Parathyroid adenoma (tissue), 2 donors: Measurements from ENCODE around the gene NPAS3.

Experiments
- H2AFZ ChIP-seq: fragments of 300-600 bp; sonication (generic); one replicate; pipeline ENCODE4 v1.7.0; 2017; ENCODE audit warnings: antibody characterized with exemption, mild to moderate bottlenecking
- H3K27ac ChIP-seq: fragments of 300-600 bp; sonication (generic); one replicate; pipeline ENCODE4 v1.7.0; 2017
- H3K27me3 ChIP-seq: fragments of 300-600 bp; sonication (generic); one replicate; pipeline ENCODE4 v1.7.0; 2017; ENCODE audit warnings: low read length; ENCODE audit not compliant: control insufficient read depth, insufficient read depth
- H3K36me3 ChIP-seq: fragments of 300-600 bp; sonication (generic); one replicate; pipeline ENCODE4 v1.7.0; 2017; ENCODE audit warnings: low read length; ENCODE audit not compliant: control insufficient read depth, insufficient read depth
- H3K4me1 ChIP-seq: fragments of 300-600 bp; sonication (generic); one replicate; pipeline ENCODE4 v1.7.0; 2017; ENCODE audit warnings: control low read depth
- H3K4me2 ChIP-seq: fragments of 300-600 bp; sonication (generic); one replicate; pipeline ENCODE4 v1.7.0; 2017; ENCODE audit warnings: low read length
- H3K4me3 ChIP-seq: fragments of 300-600 bp; sonication (generic); one replicate; pipeline ENCODE4 v1.7.0; 2017; ENCODE audit warnings: low read depth, low read length
- H3K79me2 ChIP-seq: fragments of 300-600 bp; sonication (generic); one replicate; pipeline ENCODE4 v1.7.0; 2017; ENCODE audit warnings: control low read depth
- H3K9ac ChIP-seq: fragments of 300-600 bp; sonication (generic); one replicate; pipeline ENCODE4 v1.7.0; 2017; ENCODE audit warnings: mild to moderate bottlenecking
- H3K9me3 ChIP-seq: fragments of 300-600 bp; sonication (generic); one replicate; pipeline ENCODE4 v1.7.0; 2017; ENCODE audit warnings: low read length; ENCODE audit not compliant: control insufficient read depth
- CTCF ChIP-seq: fragments of 300-600 bp; sonication (generic); IDR thresholded peaks from one replicate; pipeline ENCODE4 v1.7.0; 2017; ENCODE audit warnings: antibody characterized with exemption, mild to moderate bottlenecking
- donor health status: primary hyperparathyroidism.

Gene NPAS3

DNA sequence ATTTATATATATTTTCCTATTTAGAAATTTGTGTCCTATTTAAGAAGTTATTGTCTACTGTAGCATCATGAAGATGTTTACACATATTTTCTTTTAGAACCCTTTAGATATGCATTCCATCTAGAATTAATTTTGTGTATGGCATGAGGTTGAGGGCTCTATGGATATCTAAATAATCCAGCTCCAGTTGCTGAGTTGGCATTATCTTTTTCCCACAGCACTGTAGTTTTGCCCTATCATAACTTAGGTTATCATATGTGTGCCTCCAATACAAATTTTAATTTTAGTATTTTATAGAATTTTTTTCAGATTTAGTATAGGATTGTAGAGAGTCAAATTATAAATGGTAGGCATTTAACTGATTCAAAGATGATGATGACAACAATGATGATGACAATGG is 159.3 kb downstream of the NPAS3 start:
- H3K79me2 ChIP-seq: no peaks in the 10 kb centered on the region
- no peaks in the 10 kb centered on the region for H3K36me3 ChIP-seq
- H3K4me1 ChIP-seq: no peaks in the 10 kb centered on the region
- no peaks in the 10 kb centered on the region for H3K27me3 ChIP-seq
- no peak for TF ChIP-seq CTCF
- no peaks in the 10 kb centered on the region for H3K9me3 ChIP-seq
- no peak overlapping the region for H3K27ac ChIP-seq
- H3K4me3 ChIP-seq: no peak overlapping the region
- H3K9ac ChIP-seq: no peak overlapping the region
- no peak overlapping the region for H3K4me2 ChIP-seq
- no peak overlapping the region for H2AFZ ChIP-seq

DNA sequence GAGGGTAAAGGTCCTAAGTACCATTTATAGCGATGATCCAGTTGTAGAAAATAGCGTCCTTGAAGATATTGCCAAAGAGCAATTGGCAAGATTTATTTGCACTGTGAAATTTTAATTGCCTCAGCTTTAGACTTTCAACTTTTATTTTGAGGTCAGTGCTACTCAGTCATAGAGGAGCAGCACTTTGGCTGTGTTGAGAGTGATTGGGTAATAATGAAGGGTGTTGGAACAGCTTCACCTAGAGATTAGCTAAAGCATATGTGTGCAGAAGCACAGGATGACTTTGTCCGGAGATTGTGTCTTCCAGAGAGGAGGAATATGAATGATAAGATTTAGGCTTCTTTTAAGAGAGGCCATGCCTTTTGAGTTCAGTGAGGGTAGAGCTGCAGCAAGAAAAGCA is 164.8 kb downstream of the NPAS3 start:
- no peaks in the 10 kb centered on the region for H3K27me3 ChIP-seq
- no peaks in the 10 kb centered on the region for H3K36me3 ChIP-seq
- no peak overlapping the region for H3K4me2 ChIP-seq
- no peaks in the 10 kb centered on the region for H3K79me2 ChIP-seq
- no peak overlapping the region for H3K27ac ChIP-seq
- no peak overlapping the region for H3K4me3 ChIP-seq
- no peak overlapping the region for H3K9ac ChIP-seq
- no peaks in the 10 kb centered on the region for H3K9me3 ChIP-seq
- H3K4me1 ChIP-seq: no peaks in the 10 kb centered on the region
- no peak overlapping the region for H2AFZ ChIP-seq
- TF ChIP-seq CTCF: no peak

DNA sequence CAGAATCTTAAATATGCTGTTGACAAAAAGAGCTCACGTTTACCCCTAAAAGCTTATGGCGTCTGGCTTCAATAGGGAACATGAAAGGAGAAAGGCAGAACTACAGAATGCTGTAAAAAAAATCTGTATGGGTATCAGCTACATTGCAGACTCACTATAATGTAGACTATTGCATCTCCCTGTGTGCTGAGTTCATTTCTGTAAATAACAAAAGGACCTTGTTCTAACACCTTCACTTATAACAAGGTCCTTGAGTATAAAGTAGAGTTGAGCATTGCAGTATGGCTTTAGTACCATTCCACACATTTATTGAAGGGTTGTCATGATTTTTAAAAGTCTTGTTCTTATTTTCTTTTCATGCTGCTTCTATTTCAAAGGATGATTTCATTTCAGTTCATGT is 165.3 kb downstream of the NPAS3 start:
- H2AFZ ChIP-seq: no peak overlapping the region
- H3K4me3 ChIP-seq: no peak overlapping the region
- H3K4me1 ChIP-seq: no peaks in the 10 kb centered on the region
- no peaks in the 10 kb centered on the region for H3K36me3 ChIP-seq
- no peaks in the 10 kb centered on the region for H3K79me2 ChIP-seq
- H3K27me3 ChIP-seq: no peaks in the 10 kb centered on the region
- no peaks in the 10 kb centered on the region for H3K9me3 ChIP-seq
- no peak for TF ChIP-seq CTCF
- H3K9ac ChIP-seq: no peak overlapping the region
- H3K27ac ChIP-seq: no peak overlapping the region
- H3K4me2 ChIP-seq: no peak overlapping the region

GRCh38 chr14:33110737-33111443 is 172.2 kb downstream of the NPAS3 start:
- Histone ChIP-seq H3K4me2 (no peak overlapping the region), H3K9me3 (no peaks in the 10 kb centered on the region), H3K4me1 (no peaks in the 10 kb centered on the region), H3K9ac (no peak overlapping the region), H3K27ac (no peak overlapping the region), H3K36me3 (no peaks in the 10 kb centered on the region), H3K27me3 (no peaks in the 10 kb centered on the region), H3K4me3 (no peak overlapping the region), H3K79me2 (no peaks in the 10 kb centered on the region), H2AFZ (no peak overlapping the region)
- no peak for TF ChIP-seq CTCF

GRCh38 chr14:33114331-33114730 is 175.7 kb downstream of the NPAS3 start:
- H3K4me2 ChIP-seq: no peak overlapping the region
- no peaks in the 10 kb centered on the region for H3K9me3 ChIP-seq
- no peaks in the 10 kb centered on the region for H3K79me2 ChIP-seq
- H2AFZ ChIP-seq: no peak overlapping the region
- no peak overlapping the region for H3K27ac ChIP-seq
- H3K27me3 ChIP-seq: no peaks in the 10 kb centered on the region
- no peak for TF ChIP-seq CTCF
- H3K36me3 ChIP-seq: no peaks in the 10 kb centered on the region
- H3K9ac ChIP-seq: no peak overlapping the region
- no peaks in the 10 kb centered on the region for H3K4me1 ChIP-seq
- H3K4me3 ChIP-seq: no peak overlapping the region
